ENCODE data around the gene TDO2.
"Not testable (repeated sequence)": the region's sequence is repeated elsewhere in the genome, so short reads cannot be mapped to it uniquely, and the experiment has no call there.

TDO2 gene

DNA sequence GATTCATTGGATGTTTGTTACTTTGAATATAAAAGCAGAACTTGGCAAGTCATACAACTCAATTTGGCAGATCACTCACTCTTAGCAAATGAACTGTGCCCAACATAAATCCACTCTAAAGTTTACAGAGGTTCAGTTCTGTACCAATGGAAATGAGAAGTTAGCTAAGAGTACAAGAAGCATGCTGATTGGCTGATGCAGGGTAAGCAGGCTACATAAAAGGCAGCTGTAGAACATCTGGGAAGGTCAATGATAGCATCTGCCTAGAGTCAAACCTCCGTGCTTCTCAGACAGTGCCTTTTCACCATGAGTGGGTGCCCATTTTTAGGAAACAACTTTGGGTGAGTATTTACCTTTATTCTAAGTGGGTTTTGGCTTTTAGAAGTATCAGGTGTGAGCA is at the start of gene TDO2:
Gene TDO2, plus strand, starts transcription at position 244 of the 400 bp plus-strand sequence. Its CDS starts 63 bp downstream, at position 307.
- DNase-seq (ENCODE audit: low read depth), result no peak

- peak; percentile 55 for DNase-seq (ENCODE audit: low read depth)
Observed at GRCh38 chr4:155854582-155855226, 48.8 kb upstream of the TDO2 start.

DNA sequence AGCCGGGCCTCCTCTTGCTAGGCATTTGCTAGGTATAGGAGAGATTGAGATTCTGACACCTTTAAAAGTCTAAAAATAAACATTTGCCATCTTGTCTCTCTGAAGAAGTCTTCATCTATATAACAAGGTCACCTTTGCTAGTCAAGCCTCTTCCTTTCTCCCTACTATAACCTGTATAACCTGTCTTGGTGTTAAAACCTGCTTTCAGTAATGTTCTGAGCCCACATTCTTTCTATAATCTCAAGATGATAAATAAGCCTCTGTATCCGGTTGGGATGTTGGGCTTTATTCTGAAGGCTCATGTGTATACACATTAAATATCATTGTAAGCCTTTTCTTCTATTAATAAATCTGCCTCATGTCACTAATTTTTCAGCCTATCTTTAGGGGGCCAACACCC is 47.6 kb upstream of the TDO2 start:
- DNase-seq (ENCODE audit: low read depth), result no peak

DNA sequence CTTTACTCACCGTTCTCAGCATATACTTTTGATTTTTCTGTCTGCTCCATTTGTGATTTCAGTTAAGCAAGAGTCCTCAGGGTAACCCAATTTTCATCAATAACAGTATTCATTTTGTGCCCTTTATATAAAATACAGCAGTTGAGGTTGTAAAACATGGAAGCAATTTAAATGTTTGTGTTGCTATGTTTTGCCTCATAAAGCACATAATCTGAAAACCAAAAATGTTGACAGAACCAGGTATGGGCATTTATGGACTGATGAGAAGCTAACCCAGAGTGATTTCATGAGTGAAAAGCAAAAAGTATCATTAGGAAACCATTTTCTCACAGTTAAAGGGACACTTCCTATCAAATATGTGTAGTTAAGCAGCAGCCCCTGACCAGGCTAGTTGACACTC is 37.3 kb upstream of the TDO2 start, which contains the start of gene ASIC5:
Gene ASIC5, minus strand, starts transcription at position 101 of the 400 bp plus-strand sequence. Its CDS starts 51 bp downstream, at position 50.
- peak; percentile 1 for DNase-seq (ENCODE audit: low read depth)

- no peak for DNase-seq (ENCODE audit: low read depth)
Observed at GRCh38 chr4:155875878-155876277, 27.6 kb upstream of the TDO2 start.

- no peak for DNase-seq (ENCODE audit: low read depth)
Observed at GRCh38 chr4:155877971-155878370, 25.5 kb upstream of the TDO2 start.

DNA sequence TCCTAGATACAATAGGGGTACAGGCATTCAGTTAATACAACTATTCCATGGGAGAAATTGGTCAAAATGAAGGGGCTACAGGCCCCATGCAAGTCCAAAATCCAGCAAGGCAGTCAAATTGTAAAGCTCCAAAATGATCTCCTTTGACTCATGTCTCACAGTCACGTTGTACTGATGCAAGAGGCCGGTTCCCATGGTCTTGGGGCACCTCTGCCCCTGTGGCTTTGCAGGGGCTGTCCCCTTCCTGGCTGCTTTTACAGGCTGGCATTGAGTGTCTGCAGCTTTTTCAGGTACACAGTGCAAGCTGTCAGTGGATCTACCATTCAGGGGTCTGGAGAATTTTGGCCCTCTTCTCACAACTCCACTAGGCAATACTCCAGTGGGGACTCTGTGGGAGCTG is 24.9 kb upstream of the TDO2 start:
- no peak for DNase-seq (ENCODE audit: low read depth)

- no peak for DNase-seq (ENCODE audit: low read depth)
Observed at GRCh38 chr4:155879767-155880166, 23.7 kb upstream of the TDO2 start.

DNA sequence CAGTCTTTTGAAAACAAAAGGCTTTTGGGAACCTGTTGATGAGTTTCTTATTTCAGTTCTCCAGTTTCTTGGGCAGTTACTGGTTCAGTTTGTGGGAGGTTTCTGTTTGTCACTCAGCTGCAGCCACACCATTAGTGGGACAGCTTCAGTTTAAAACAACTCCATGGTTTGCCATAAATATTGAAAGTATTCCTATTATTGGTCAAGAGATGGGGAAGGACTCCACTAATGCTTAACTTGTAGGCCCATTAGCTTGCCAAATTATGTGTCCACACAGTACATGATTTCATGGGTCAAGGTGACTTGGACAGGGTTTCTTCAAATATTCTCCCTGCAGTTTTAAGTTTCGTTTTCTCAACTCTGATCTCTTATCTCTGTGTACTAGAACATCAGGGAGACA is 21.9 kb upstream of the TDO2 start:
- no peak for DNase-seq (ENCODE audit: low read depth)

DNA sequence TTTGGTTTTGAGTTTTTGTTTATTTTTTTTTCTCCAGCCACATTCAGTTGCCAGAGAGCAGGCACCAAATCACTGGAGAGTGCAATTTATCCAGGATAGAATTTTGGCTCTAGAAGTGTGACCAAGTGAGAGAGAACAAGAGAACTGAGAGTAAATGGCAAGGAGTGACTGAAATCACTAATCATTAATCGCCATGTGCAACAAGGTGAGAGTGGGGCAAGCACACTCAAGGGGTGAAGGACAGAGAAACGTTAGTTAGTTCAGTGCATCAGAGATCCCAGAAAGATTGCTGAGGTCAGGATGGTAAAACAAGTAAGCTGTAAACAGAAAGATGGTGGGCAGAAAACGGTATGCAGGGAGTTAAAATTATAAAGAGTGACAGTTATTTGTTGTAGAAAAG is 19.6 kb upstream of the TDO2 start:
- no peak for DNase-seq (ENCODE audit: low read depth)

DNA sequence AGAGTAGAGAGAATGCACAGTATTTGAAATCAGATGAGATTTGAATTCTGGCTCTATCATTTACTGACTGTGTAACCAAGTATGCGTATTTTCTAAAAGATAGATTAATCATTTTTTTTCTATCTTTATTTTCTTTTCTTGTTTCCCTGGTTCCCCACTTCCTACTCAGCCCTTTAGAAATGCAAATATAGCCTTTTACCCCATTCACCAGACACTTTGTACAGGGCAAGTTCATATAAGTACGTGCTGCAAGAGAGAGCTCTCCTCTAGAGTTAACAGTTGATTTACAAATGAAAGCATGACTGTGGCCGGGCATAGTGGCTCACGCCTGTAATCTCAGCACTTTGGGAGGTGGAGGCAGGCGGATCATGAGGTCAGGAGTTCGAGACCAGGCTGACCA is 17.8 kb upstream of the TDO2 start:
- no peak for DNase-seq (ENCODE audit: low read depth)

DNA sequence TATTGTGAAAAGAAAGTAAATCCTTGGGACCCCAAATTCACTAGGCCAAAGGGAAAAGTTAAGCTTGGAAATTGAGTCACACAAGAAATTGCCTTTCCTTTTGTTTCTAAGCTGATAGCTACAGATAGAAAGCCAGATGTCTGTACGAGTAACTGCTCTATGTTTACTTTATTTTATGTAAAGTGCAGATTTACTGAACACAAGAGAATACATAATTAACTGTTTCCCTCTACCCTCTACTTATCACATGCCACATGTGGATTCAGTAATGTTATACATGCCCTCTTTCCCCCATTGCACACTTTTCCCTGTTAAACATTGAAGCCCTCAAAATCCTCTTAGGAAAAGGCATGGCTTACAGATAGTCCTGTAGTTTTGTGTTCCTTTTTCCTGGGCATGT is 16.5 kb upstream of the TDO2 start:
- DNase-seq (ENCODE audit: low read depth), result no peak

- DNase-seq (ENCODE audit: low read depth), result no peak
Observed at GRCh38 chr4:155887847-155888570, 15.5 kb upstream of the TDO2 start.

- peak; percentile 82 for DNase-seq (ENCODE audit: low read depth)
Observed at GRCh38 chr4:155889031-155889793, 14.3 kb upstream of the TDO2 start.

DNA sequence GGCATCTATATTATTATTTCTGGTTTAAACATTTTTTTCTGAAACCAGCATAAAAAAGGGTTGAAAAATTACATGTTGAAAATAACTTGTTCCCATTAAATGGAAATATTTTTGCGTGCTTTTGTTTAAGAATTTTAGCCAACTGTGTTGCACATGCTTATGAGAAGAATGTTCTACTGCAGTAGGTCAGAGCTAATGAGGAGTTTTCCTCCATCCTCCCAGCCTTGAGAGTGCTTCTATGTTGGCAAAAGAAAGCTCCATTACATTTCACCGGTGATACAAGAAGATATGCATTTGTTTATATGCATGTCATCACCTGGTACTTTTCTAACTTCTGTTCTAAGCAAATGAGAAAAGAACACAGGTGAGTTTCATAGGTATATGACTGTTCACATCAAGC is 13.6 kb upstream of the TDO2 start:
- DNase-seq (ENCODE audit: low read depth), result no peak

GRCh38 chr4:155891058-155891457 is 12.4 kb upstream of the TDO2 start:
- peak; percentile 46 for DNase-seq (ENCODE audit: low read depth)

GRCh38 chr4:155898371-155898770 is 5.1 kb upstream of the TDO2 start:
- DNase-seq (ENCODE audit: low read depth), result not testable (repeated sequence)

DNA sequence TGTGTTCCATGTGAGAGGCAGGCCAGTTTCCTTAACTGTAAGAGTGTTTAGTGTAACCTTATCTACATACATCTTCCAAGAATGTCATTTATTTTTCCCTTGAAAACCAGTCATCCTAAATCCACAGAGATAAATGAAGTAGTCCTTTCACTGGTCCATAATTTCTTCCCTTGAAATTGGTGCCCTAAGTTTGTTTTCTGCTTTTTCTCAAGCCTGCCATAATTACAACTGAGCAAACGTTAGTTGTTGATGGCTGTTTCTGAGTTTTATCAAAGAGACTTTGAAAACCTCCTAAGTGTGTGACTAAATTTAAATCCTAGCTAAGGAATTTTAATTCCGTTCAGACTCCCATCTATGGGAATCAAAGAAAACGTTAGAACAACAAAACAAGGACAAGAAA is 3.6 kb upstream of the TDO2 start:
- DNase-seq (ENCODE audit: low read depth), result peak; percentile 21

- DNase-seq (ENCODE audit: low read depth), result peak; percentile 84
Observed at GRCh38 chr4:155900381-155900780, 3.1 kb upstream of the TDO2 start.

DNA sequence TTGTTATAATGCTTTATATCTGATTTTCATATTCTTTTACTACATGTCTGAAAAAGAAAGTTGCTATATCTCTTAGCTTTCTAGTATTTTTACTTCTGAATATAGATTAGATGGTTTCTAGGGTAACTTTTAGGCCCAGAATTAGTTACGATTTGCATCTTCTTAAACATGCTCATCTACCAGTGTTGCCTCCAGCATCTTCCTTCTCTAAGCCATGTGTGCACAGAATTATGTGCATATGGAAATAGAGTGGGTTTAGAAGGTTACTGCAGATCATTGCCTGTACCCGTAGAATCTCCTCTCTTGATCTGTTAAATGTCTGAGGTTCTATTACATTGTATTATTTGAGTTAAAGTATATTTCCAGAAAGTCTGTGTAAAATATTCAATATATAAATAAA is 2.5 kb upstream of the TDO2 start:
- DNase-seq (ENCODE audit: low read depth), result no peak

DNA sequence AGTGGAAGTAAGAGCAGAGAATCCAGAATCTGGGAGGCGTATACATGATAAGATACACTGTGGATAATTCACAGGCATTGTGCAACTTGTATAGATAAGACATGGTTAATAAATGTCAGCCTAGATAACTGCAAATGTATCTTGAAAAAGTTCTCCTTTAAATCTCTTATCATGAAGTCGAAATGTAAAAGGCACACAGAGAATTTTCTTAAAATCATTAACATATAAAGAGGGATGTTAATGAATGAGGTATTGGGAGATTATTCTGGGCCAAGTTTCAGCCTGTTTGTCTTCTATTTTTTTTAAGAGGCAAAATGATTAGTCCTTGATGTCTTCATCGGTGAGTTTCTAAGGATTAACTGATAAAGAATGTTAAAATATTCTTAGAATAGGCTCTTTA is 835 bp downstream of the TDO2 start:
- no peak for DNase-seq (ENCODE audit: low read depth)

DNA sequence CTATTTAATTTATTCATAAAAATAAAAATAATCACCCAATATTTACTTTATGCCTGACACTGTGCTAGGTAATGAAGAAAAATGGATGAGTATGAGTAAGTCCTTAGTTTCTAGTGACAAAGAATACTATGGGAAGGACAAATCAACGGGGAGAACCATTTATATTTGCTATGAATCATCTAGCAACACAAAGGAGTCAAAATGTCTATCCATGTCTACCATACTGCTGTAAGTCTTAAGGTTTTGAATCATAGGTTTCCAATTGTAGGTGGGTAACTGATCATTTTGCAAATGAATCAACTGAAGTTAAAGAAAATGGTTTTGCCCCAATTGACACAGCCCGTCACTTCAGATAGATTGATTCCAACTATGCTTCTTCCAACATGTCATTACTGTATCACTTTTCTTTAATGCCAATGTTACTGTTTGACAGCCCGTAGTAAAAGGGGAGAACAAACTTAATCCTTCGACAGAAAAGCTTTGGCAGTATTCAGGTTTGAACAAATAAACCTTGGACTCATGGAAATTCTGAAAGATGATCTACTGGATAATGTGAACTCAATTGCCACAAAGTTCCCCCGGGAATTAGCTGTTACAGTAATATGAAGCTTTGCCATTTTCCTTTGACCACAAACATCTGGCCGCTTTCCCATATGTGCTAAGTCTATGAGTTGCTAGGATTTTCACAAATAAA is 3.2 kb downstream of the TDO2 start:
- peak; percentile 95 for DNase-seq (ENCODE audit: low read depth)
